GM18870 (cell line): ENCODE results near the gene NKTR.
"Not testable (repeated sequence)": the region's sequence is repeated elsewhere in the genome, so short reads cannot be mapped to it uniquely, and the experiment has no call there.

Experiments
- ATAC-seq: cut with Tn5 transposase; IDR thresholded peaks from one replicate; pipeline ENCODE4 v1.9.1; 2021; ENCODE audit warnings: moderate library complexity; ENCODE audit not compliant: unreplicated experiment

The NKTR gene

GRCh38 chr3:42595682-42596081 lies 4.8 kb upstream of the NKTR start:
- ATAC-seq: no peak

GRCh38 chr3:42597098-42597497 lies 3.4 kb upstream of the NKTR start:
- not testable (repeated sequence) for ATAC-seq

- peak; percentile 19 for ATAC-seq
Measured at GRCh38 chr3:42600958-42601675, 631 bp downstream of the NKTR start.

- no peak for ATAC-seq
Measured at GRCh38 chr3:42601896-42602581, 1.6 kb downstream of the NKTR start.

GRCh38 chr3:42602961-42603360 lies 2.5 kb downstream of the NKTR start:
- ATAC-seq: no peak

- no peak for ATAC-seq
Measured at GRCh38 chr3:42605546-42606173, 5.2 kb downstream of the NKTR start.

- ATAC-seq: no peak
Measured at GRCh38 chr3:42608581-42608980, 8.1 kb downstream of the NKTR start.

GRCh38 chr3:42610976-42611375 lies 10.5 kb downstream of the NKTR start:
- no peak for ATAC-seq

GRCh38 chr3:42612217-42612616 lies 11.7 kb downstream of the NKTR start:
- ATAC-seq: no peak

- ATAC-seq: peak; percentile 78
Measured at GRCh38 chr3:42612928-42613327, 12.4 kb downstream of the NKTR start.

GRCh38 chr3:42613462-42613861 lies 13.0 kb downstream of the NKTR start:
- ATAC-seq: no peak

GRCh38 chr3:42631620-42632019 lies 31.1 kb downstream of the NKTR start:
- ATAC-seq: no peak

GRCh38 chr3:42632146-42632545 lies 31.7 kb downstream of the NKTR start:
- ATAC-seq: no peak

- ATAC-seq: no peak
Measured at GRCh38 chr3:42633544-42633943, 33.1 kb downstream of the NKTR start.

GRCh38 chr3:42635111-42635510 lies 34.6 kb downstream of the NKTR start:
- no peak for ATAC-seq

- no peak for ATAC-seq
Measured at GRCh38 chr3:42637001-42637400, 36.5 kb downstream of the NKTR start.

GRCh38 chr3:42638339-42638842 lies 37.9 kb downstream of the NKTR start:
- no peak for ATAC-seq

- ATAC-seq: no peak
Measured at GRCh38 chr3:42639192-42639591, 38.7 kb downstream of the NKTR start.

- ATAC-seq: no peak
Measured at GRCh38 chr3:42640129-42640528, 39.6 kb downstream of the NKTR start.

GRCh38 chr3:42640771-42641370 lies 40.4 kb downstream of the NKTR start:
- no peak for ATAC-seq

GRCh38 chr3:42647821-42648459 lies 47.5 kb downstream of the NKTR start:
- no peak for ATAC-seq
